HFFc6 (cell line): ENCODE measurements around the gene MTTP. TPM values are rescaled to one million over a fixed set of nuclear protein-coding genes. Genes with fewer than 3 reads are reported as not detected.

ENCODE experiments used
- DNase-seq: peaks from one replicate; pipeline ENCODE4 v3.0.0-alpha.2; 2018
- H3K27ac Mint-ChIP-seq: 2 replicates; pipeline ENCODE4 v1.8.0; 2020; ENCODE audit warnings: mild to moderate bottlenecking, mixed read lengths
- H3K27me3 Mint-ChIP-seq: 2 replicates; pipeline ENCODE4 v1.8.0; 2021; ENCODE audit warnings: mild to moderate bottlenecking, moderate library complexity, mixed read lengths; ENCODE audit not compliant: insufficient read depth
- H3K36me3 Mint-ChIP-seq: 2 replicates; pipeline ENCODE4 v1.8.0; 2021; ENCODE audit warnings: low read depth, mixed read lengths
- H3K4me1 Mint-ChIP-seq: 2 replicates; pipeline ENCODE4 v1.8.0; 2020; ENCODE audit warnings: low read depth, mixed read lengths
- H3K4me3 Mint-ChIP-seq: 2 replicates; pipeline ENCODE4 v1.8.0; 2020; ENCODE audit warnings: mild to moderate bottlenecking, moderate library complexity, mixed read lengths
- H3K9me3 Mint-ChIP-seq: 2 replicates; pipeline ENCODE4 v1.8.0; 2020; ENCODE audit warnings: mild to moderate bottlenecking, mixed read lengths
- CTCF ChIP-seq: fragments of 200-600 bp; sonication (generic); IDR thresholded peaks from 2 replicates; pipeline ENCODE4 v1.5.0; 2021; ENCODE audit warnings: antibody characterized with exemption, mild to moderate bottlenecking
- total RNA-seq, 6 experiments: library from RNA; stranded (reverse); fragmentation: NEBNext Ultra II Directional; extraction: Animal tissue kit (Norgen Biotek cat#: 25700); gene quantifications; 2 replicates in 1 of 6; 3 replicates in 5 of 6; pipeline ENCODE4 v1.2.3, GENCODE V29; 2021

The MTTP gene
- total RNA-seq, 6 experiments from 2014 or later, result not detected

DNA sequence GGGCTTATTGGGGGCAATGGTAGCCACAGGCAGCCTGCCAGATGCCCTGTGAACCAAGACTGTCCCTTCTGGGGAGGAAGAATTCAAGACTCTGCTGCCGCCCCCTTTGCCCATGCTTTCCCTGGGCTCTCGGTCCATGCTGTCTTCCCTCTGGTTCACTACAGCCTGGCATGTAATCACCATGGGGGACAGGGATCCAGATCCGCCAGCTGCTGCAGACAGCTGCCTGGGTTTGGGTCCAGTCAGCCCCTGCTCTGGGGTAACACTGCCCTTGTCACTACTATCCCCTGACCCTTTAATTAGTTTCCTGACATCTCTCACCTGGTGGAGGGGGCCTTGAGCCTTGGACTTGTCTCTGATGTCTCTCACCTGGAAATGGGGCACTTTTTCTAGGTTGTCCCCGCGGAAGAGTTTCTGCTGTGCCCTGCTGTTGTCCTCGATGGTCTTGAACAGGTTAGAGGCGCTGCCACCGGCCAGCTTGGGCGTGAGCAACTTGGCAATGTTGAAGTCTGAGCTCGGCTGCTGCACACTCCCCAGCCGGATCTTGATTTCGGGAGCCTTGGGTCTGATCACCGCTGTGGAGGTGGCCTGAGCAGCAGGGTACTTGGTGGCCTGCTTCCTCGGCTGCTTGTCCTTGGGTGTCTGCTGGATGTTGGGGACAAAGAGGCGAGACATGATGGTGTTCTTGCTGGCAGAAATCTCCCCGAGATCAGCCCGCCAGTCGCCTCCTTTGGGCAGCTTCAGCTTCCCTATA, 76.6 kb downstream of the MTTP start:
- peaks cover 20% of the 10 kb centered on the region for H3K4me1 Mint-ChIP-seq
- DNase-seq, result no peak
- H3K4me3 Mint-ChIP-seq, result no peak overlapping the region
- no peaks in the 10 kb centered on the region for H3K36me3 Mint-ChIP-seq
- no peak overlapping the region for H3K27ac Mint-ChIP-seq
- TF ChIP-seq CTCF, result no peak
- peaks cover 13% of the 10 kb centered on the region for H3K27me3 Mint-ChIP-seq
- H3K9me3 Mint-ChIP-seq, result peaks cover 6% of the 10 kb centered on the region; the same call in 1 of the 2 replicates

DNA sequence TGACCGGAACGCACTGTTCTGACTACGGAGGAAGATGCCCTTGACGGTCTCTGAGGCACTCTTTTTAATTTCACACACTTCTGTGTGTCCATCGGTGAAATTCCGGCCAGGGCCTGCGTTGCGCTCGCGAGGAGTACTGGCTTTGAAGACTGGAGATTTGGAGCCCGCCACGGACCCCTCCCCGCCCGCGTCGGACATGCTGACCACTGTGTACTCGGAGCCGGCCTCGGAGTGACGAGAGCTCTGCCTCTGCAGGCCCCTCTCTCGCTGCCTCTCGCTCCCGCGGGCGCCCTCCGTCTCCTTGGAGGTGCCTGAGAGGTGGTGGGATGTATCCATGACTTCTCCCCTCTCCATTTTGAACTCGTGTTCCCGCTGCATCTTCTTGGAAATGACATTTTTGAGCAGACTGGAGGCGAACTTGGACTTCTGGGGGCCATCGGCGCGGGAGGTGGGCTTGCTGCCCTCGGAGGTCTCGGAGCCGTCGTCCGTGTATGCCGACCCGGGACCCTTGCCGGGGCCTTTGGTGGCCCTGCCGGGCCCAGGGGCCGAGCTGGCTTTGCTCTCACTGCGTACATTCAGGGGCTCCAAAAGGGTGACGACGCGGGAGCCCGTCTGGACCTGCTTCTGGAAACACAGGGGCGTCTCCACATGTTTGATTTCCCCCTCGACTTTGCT, 77.3 kb downstream of the MTTP start:
- no peak overlapping the region for H3K27ac Mint-ChIP-seq
- TF ChIP-seq CTCF, result no peak
- H3K27me3 Mint-ChIP-seq, result peaks cover 13% of the 10 kb centered on the region
- no peaks in the 10 kb centered on the region for H3K36me3 Mint-ChIP-seq
- no peak overlapping the region for H3K4me3 Mint-ChIP-seq
- DNase-seq, result no peak
- peaks cover 20% of the 10 kb centered on the region for H3K4me1 Mint-ChIP-seq
- peaks cover 6% of the 10 kb centered on the region; the same call in 1 of the 2 replicates for H3K9me3 Mint-ChIP-seq

GRCh38 chr4:99652596-99653436, 78.2 kb downstream of the MTTP start:
- Mint-ChIP-seq H3K36me3 (no peaks in the 10 kb centered on the region), H3K4me1 (peaks cover 22% of the 10 kb centered on the region), H3K27me3 (peaks cover 13% of the 10 kb centered on the region), H3K9me3 (peaks cover 6% of the 10 kb centered on the region; the same call in 1 of the 2 replicates), H3K27ac (no peak overlapping the region), H3K4me3 (no peak overlapping the region)
- no peak for TF ChIP-seq CTCF
- DNase-seq, result no peak

- Mint-ChIP-seq H3K9me3 (peaks cover 6% of the 10 kb centered on the region; the same call in 1 of the 2 replicates), H3K4me3 (peak overlapping the region; percentile 45; the same call in 1 of the 2 replicates), H3K36me3 (no peaks in the 10 kb centered on the region), H3K27ac (no peak overlapping the region), H3K27me3 (peaks cover 8% of the 10 kb centered on the region), H3K4me1 (peaks cover 27% of the 10 kb centered on the region)
- no peak for TF ChIP-seq CTCF
- no peak for DNase-seq
Observed at GRCh38 chr4:99653916-99654315, 79.3 kb downstream of the MTTP start.

DNA sequence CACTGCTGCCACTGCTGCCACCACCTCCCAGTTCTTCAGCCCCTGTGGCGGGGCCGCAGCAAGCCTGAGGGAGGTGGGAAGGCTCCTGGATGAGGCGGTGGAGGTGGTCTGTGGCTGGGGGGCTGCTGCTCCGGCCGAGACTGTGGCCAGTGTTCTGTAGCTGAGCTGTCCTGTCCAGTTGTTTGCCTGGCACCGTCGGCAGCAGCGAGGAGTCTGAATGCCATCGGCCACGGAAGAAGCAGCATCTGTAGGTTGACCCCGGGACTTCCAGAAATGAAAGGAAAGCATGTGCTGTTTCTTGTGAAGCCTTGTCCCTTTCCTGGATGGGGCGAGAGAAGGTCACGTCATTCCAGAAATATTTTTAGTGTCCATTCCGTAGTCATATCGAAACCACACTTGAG, 79.7 kb downstream of the MTTP start:
- Mint-ChIP-seq H3K4me3 (peak overlapping the region; percentile 45), H3K4me1 (peaks cover 27% of the 10 kb centered on the region), H3K27me3 (peaks cover 8% of the 10 kb centered on the region), H3K36me3 (no peaks in the 10 kb centered on the region), H3K27ac (no peak overlapping the region), H3K9me3 (peaks cover 6% of the 10 kb centered on the region; the same call in 1 of the 2 replicates)
- no peak for TF ChIP-seq CTCF
- no peak for DNase-seq
